ENCODE data around the gene HAUS7. TPM values are rescaled to one million over a fixed set of nuclear protein-coding genes. Genes with fewer than 3 reads are reported as not detected.

HAUS7 gene
- total RNA-seq, 2 experiments from 2014 or later = 42.5 to 47.9 TPM

DNA sequence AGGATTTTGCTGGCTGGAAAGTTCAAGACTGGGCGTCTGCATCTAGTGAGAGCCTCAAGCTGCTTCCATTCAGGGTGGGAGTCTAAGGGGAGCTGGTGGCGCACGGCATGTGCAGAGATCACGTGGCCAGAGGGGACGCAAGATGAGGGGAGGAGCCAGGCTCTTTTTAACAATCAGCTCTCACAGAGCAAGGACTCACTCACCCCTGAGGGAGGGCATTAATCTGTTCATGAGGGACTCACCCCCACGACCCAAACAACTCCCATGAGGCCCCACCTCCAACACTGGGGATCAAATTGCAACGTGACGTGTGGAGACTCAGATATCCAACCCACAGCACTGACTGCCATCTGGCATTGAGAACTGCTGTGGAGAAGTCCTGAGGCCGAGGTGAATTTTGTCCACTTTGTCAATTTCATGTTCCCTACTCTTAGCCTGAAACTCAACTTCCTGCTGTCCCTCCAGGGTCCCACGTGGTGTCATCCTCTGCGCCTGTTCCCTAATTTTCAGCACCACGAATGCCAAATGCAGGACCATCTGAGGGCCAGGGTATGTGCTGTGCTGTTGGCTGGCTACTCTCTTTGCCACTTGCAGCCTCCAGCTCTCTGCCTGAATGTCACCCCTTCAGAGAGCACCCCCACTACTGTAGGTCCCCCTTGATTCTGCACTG lies 53.5 kb downstream of the HAUS7 start:
- BruUV-seq (replicated peaks) = no TSS peak
- TF ChIP-seq EZH2phosphoT487 (IDR thresholded peaks at IDR 0.05; ENCODE audit: borderline replicate concordance, low read depth, low read length) = no peak
- TF ChIP-seq, protein P1, sequence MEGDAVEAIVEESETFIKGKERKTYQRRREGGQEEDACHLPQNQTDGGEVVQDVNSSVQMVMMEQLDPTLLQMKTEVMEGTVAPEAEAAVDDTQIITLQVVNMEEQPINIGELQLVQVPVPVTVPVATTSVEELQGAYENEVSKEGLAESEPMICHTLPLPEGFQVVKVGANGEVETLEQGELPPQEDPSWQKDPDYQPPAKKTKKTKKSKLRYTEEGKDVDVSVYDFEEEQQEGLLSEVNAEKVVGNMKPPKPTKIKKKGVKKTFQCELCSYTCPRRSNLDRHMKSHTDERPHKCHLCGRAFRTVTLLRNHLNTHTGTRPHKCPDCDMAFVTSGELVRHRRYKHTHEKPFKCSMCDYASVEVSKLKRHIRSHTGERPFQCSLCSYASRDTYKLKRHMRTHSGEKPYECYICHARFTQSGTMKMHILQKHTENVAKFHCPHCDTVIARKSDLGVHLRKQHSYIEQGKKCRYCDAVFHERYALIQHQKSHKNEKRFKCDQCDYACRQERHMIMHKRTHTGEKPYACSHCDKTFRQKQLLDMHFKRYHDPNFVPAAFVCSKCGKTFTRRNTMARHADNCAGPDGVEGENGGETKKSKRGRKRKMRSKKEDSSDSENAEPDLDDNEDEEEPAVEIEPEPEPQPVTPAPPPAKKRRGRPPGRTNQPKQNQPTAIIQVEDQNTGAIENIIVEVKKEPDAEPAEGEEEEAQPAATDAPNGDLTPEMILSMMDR (conservative IDR thresholded peaks at IDR 0.05; ENCODE audit: low read length) = no peak
- intact Hi-C loops (cut with micrococcal nuclease; ENCODE audit: unreplicated experiment) = no loop called here
- H3K79me2 ChIP-seq (ENCODE audit: insufficient read depth, low read depth, low read length) = no peaks in the 10 kb centered on the region
- no peaks in the 10 kb centered on the region for H3K9me3 ChIP-seq (ENCODE audit: low read length)
- POLR2A ChIA-PET = no interaction called here
- no peak for DNase-seq (ENCODE audit: low spot score)
- H2AFZ ChIP-seq (ENCODE audit: low read length) = no peak overlapping the region
- no peaks in the 10 kb centered on the region for H3K9me2 ChIP-seq (ENCODE audit: insufficient read depth, low read length)
- H3K4me3 ChIP-seq (ENCODE audit: low read depth, low read length, poor library complexity, severe bottlenecking) = no peak overlapping the region
- no peak overlapping the region for H3K4me2 ChIP-seq (ENCODE audit: low read length)
- no peaks in the 10 kb centered on the region for H3K36me3 ChIP-seq (ENCODE audit: insufficient read depth, low read length)
- H4K20me1 ChIP-seq (ENCODE audit: insufficient read depth, low read length) = no peaks in the 10 kb centered on the region
- peaks cover 3% of the 10 kb centered on the region for H3K4me1 ChIP-seq (ENCODE audit: insufficient read depth, low read length, poor library complexity, severe bottlenecking)
- CTCF ChIA-PET (ENCODE audit: unreplicated experiment) = no interaction called here
- H3K27ac ChIP-seq (ENCODE audit: low read depth, low read length, poor library complexity, severe bottlenecking) = no peak overlapping the region

DNA sequence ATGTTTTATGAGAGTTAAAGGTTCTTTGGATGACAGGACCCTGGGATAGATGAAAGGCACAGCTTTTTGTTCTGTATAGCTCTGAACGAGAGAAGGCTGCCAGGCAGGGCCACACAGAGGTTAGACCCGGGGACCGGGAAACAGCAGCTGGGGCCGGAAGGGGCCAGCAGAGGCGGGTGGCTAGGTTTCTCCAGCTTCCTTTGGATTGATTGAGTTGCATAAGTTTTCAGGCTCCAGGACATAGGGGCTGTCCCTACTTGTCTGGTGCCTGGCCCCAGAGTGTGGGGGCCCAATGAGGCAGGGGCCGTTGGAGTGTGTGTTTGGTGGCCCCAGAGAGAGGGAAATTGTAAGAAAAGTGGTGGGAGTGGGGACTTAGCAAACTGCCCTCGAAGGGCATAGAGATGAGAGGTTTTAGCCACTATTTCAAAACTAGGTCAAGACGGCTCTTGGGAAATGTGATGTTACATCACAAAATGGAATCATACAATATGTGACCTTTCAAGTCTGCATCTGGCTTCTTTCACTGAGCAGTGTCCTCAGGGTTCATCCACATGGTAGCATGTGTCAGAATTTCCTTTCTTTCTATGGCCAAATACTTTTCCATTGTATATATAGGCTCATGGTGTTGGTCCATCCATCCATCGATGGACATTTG lies 55.4 kb downstream of the HAUS7 start:
- no peaks in the 10 kb centered on the region for H4K20me1 ChIP-seq (ENCODE audit: insufficient read depth, low read length)
- intact Hi-C loops (cut with micrococcal nuclease; ENCODE audit: unreplicated experiment) = no loop called here
- H3K9me2 ChIP-seq (ENCODE audit: insufficient read depth, low read length) = no peaks in the 10 kb centered on the region
- H2AFZ ChIP-seq (ENCODE audit: low read length) = no peak overlapping the region
- ChIA-PET CTCF (ENCODE audit: unreplicated experiment) (no interaction called here), POLR2A (no interaction called here)
- H3K4me2 ChIP-seq (ENCODE audit: low read length) = no peak overlapping the region
- no peaks in the 10 kb centered on the region for H3K79me2 ChIP-seq (ENCODE audit: insufficient read depth, low read depth, low read length)
- no peaks in the 10 kb centered on the region for H3K9me3 ChIP-seq (ENCODE audit: low read length)
- DNase-seq (ENCODE audit: low spot score) = no peak
- H3K4me1 ChIP-seq (ENCODE audit: insufficient read depth, low read length, poor library complexity, severe bottlenecking) = peaks cover 3% of the 10 kb centered on the region
- H3K36me3 ChIP-seq (ENCODE audit: insufficient read depth, low read length) = no peaks in the 10 kb centered on the region
- TF ChIP-seq EZH2phosphoT487 (IDR thresholded peaks at IDR 0.05; ENCODE audit: borderline replicate concordance, low read depth, low read length) = no peak
- TF ChIP-seq, protein P1 (conservative IDR thresholded peaks at IDR 0.05; ENCODE audit: low read length) = no peak
- H3K4me3 ChIP-seq (ENCODE audit: low read depth, low read length, poor library complexity, severe bottlenecking) = no peak overlapping the region
- no peak overlapping the region for H3K27ac ChIP-seq (ENCODE audit: low read depth, low read length, poor library complexity, severe bottlenecking)
- no TSS peak for BruUV-seq (replicated peaks)

DNA sequence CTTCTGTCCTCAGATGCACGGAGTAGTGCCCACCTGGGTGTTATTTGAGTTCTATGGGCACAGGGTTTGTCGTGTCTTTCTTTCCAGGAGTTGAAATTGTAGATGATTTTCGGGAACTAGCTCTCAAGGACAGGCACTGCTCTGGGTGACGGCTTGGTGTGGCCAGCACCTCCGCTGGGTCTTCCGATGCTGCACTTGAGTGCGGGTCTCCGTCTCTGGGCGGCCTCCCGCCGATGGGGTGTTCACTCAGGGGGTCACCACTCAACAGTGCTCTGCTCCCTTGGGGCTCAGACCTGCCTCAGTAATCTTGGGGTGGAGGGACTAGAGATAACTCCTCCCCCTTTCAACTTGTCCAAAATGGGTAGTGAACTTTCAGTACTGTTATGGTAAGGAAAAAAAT lies 56.6 kb downstream of the HAUS7 start:
- H3K4me1 ChIP-seq (ENCODE audit: insufficient read depth, low read length, poor library complexity, severe bottlenecking) = peaks cover 3% of the 10 kb centered on the region
- H3K79me2 ChIP-seq (ENCODE audit: insufficient read depth, low read depth, low read length) = no peaks in the 10 kb centered on the region
- no peaks in the 10 kb centered on the region for H3K9me2 ChIP-seq (ENCODE audit: insufficient read depth, low read length)
- no peaks in the 10 kb centered on the region for H4K20me1 ChIP-seq (ENCODE audit: insufficient read depth, low read length)
- intact Hi-C loops (cut with micrococcal nuclease; ENCODE audit: unreplicated experiment) = no loop called here
- no peak overlapping the region for H3K4me2 ChIP-seq (ENCODE audit: low read length)
- CTCF ChIA-PET (ENCODE audit: unreplicated experiment) = no interaction called here
- no peak overlapping the region for H2AFZ ChIP-seq (ENCODE audit: low read length)
- no peak for DNase-seq (ENCODE audit: low spot score)
- no peaks in the 10 kb centered on the region for H3K36me3 ChIP-seq (ENCODE audit: insufficient read depth, low read length)
- H3K27ac ChIP-seq (ENCODE audit: low read depth, low read length, poor library complexity, severe bottlenecking) = no peak overlapping the region
- no TSS peak for BruUV-seq (replicated peaks)
- no peak overlapping the region for H3K4me3 ChIP-seq (ENCODE audit: low read depth, low read length, poor library complexity, severe bottlenecking)
- POLR2A ChIA-PET = no interaction called here
- no peaks in the 10 kb centered on the region for H3K9me3 ChIP-seq (ENCODE audit: low read length)
- TF ChIP-seq, protein P1 (conservative IDR thresholded peaks at IDR 0.05; ENCODE audit: low read length) = no peak
- no peak for TF ChIP-seq EZH2phosphoT487 (IDR thresholded peaks at IDR 0.05; ENCODE audit: borderline replicate concordance, low read depth, low read length)
